GM20000 (cell line): ENCODE measurements around the gene SNRK.

Experiments
- DNase-seq: peaks from one replicate; pipeline ENCODE4 v3.0.0; 2012; ENCODE audit warnings: low spot score
- CTCF ChIP-seq: IDR thresholded peaks from 2 replicates; pipeline ENCODE4 v1.5.1; 2012; ENCODE audit warnings: mild to moderate bottlenecking, control low read depth; ENCODE audit errors: extremely low read depth, missing control alignments

Gene SNRK

GRCh38 chr3:43268636-43269035, 17.7 kb upstream of the SNRK start:
- no peak for DNase-seq
- no peak for TF ChIP-seq CTCF

GRCh38 chr3:43270078-43270477, 16.3 kb upstream of the SNRK start:
- TF ChIP-seq CTCF, result no peak
- DNase-seq, result no peak

GRCh38 chr3:43273416-43273815, 12.9 kb upstream of the SNRK start:
- no peak for TF ChIP-seq CTCF
- no peak for DNase-seq

- DNase-seq, result no peak
- no peak for TF ChIP-seq CTCF
Measured at GRCh38 chr3:43279082-43279481, 7.3 kb upstream of the SNRK start.

- no peak for TF ChIP-seq CTCF
- no peak for DNase-seq
Measured at GRCh38 chr3:43279532-43279931, 6.8 kb upstream of the SNRK start.

GRCh38 chr3:43281020-43281419, 5.3 kb upstream of the SNRK start:
- no peak for DNase-seq

GRCh38 chr3:43284171-43284570, 2.2 kb upstream of the SNRK start:
- DNase-seq, result no peak
- TF ChIP-seq CTCF, result no peak

More at GRCh38 chr3:43281020-43281419, 5.3 kb upstream of the SNRK start:
- no peak for TF ChIP-seq CTCF
